GM18511 (cell line): ENCODE measurements around the gene LYSMD3.
"Not testable (repeated sequence)": the region's sequence is repeated elsewhere in the genome, so short reads cannot be mapped to it uniquely, and the experiment has no call there.

Experiments used
- ATAC-seq: cut with Tn5 transposase; IDR thresholded peaks from one replicate; pipeline ENCODE4 v1.9.1; 2021; ENCODE audit warnings: mild to moderate bottlenecking, moderate library complexity; ENCODE audit not compliant: unreplicated experiment

Gene LYSMD3

DNA sequence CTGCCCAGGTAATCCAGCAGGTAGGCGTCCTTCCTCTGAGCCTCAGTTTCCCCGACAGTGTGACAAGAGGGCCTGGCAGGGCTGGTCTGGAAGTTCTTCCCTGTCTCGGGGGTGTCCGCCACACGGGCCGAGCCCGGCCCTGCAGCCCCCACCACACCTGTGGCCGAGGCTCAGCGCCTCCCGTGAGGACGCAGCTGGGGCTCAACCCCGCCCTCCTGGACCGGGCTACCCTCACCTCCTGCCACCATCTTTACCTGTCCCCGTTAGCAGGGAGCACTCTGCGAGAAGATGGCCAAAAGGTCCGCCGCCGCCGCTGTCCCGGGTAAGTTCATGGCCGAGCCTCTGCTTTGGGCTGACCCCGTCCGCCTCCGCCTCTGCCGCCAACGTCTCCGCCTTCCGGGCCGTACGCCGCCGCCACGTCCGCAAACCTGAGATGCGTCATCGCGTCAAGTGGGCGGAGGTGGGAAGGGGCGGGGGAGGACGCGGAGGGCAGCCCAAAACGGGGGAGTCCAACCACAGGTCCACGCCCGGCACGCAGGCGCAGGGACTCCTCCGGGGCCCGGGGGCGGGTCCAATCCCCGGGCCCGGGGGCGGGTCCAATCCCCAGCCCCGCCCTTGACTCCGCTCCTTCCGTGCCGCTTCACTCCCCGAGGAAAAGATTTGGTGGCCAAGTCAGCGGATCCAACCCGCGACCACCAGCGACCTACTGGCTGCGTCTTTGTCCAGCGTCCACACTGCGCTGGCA, at the start of gene LYSMD3:
Gene LYSMD3, minus strand, starts transcription at position 391 of the 745 bp plus-strand sequence. CDS start 4,295 bp downstream, outside the sequence.
- ATAC-seq, result peak; percentile 90

GRCh38 chr5:90576566-90576965, 47.2 kb upstream of the LYSMD3 start:
- ATAC-seq, result not testable (repeated sequence)

DNA sequence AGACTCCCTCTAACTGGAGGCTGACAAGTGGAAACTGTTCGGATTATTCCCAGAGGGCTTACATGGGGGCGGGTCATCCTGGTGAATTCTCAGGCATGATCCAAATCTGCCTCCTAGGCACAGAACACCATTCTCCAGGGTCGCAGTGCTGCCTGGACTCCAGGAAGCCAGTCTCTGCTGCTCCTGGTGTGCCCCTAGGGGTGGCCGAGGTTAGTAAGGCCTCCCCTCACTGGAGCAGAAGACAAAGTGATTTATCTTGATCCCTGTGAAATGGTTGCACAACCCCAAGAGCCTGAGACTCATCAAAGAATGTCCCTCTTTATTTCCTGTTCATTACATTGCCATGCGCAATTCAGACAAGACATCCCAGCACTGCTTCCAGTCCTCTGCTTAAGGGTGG, 46.3 kb upstream of the LYSMD3 start:
- no peak for ATAC-seq

DNA sequence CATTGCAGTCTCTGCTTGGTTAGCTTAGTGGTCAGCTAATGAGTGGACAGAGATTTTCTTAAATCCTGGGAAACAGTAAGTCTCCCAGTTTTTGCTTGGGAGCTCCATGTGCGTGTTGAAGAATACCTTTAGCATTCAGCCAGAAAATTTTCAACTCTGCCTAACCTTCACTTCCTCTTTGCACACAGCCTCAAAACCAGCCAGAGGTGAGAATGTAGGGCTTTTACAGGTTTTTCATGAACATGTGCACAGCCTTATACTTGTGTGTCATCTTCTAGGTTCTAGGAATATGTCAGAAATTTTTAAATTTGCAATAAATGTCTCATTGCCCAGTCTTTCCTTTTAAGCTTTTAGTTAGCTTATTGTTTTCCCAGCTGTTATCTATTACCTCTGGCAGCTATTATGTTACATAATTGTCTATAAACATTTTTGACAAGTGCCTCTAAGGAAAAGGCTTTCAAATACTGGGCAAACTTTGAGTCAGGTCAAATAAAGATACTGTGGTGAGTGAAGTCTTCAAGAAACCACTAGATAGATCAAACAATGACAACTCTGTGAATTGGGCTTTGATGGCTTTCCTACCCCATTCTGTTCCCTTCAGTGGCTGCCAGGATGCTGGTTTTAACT, 41.9 kb upstream of the LYSMD3 start:
- ATAC-seq, result no peak

DNA sequence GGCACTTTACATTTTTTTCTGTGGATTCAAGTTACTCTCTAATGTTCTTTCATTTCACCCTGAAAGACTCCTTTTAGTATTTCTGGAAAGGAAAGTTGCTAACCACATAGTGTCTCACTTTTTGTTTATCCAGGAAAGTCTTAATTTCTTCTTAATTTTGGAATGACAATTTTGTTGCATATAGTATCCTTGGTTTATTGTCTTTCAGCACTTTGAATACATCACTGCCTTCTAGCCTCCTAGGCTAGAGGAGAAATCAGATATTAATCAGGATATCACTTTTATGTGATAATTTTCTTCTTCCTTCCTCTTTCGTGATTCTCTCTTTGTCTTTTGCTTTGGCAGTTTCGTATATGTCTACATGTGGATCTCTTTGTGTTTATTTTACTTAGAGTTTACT, 40.6 kb upstream of the LYSMD3 start:
- ATAC-seq, result no peak

- no peak for ATAC-seq
Observed at GRCh38 chr5:90569084-90569483, 39.7 kb upstream of the LYSMD3 start.

- ATAC-seq, result no peak
Observed at GRCh38 chr5:90565491-90565890, 36.1 kb upstream of the LYSMD3 start.

- ATAC-seq, result no peak
Observed at GRCh38 chr5:90563108-90563507, 33.7 kb upstream of the LYSMD3 start.

DNA sequence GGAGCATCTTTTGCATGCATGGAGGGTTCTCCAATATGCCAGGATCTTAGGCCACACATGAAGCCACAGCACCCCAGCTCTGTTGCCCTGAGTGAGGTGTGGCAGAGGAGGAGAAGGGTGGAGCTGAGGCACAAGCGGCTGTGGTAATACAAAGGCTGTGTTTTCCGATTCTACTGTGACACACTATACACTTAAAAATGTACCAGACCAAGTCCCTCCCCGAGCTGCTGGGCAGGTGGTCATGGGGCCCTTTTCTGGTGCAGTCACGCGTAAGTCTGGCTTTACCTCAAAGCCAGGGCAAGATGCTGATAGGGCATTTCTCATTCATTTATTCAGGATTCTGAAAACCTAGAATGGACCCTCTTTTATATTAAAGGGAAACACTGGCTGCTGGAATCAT, 33.0 kb upstream of the LYSMD3 start:
- ATAC-seq, result no peak

DNA sequence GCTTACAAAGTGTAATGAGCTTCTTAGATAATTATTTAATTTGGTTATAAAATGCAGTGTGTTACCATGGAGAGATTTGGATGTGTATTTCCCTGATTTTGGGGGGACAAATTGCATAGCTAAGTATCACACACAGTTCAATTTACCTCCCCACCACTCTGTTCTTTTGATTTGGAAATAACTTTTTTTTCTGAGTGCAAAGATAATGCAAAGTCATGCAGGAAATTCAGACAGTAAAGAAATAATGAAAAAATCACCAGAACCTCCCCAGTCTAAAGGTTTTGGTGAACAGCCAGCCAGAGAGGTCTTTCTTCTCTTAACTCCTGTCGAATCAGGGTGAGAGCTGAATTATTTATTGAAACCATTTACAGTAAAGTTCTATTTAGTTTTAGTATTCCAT, 32.4 kb upstream of the LYSMD3 start:
- no peak for ATAC-seq

DNA sequence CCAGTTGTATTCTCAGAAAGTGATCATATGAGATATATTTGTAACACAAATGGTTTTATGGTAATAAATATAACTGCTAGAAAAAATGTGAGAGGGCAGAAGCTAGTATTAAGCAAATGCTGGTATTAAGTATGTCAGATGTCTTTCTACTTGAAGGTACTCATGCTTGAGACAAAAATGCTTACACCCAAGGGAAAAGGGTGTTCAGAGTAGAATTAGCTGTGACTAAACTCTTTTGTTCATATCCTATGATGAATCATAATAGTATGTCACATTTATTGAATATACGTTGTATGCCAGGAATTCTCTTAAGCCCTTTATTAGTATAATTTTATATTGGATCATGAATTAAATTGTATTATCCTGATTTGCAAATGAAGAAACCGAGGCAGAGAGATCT, 31.4 kb upstream of the LYSMD3 start:
- ATAC-seq, result no peak

DNA sequence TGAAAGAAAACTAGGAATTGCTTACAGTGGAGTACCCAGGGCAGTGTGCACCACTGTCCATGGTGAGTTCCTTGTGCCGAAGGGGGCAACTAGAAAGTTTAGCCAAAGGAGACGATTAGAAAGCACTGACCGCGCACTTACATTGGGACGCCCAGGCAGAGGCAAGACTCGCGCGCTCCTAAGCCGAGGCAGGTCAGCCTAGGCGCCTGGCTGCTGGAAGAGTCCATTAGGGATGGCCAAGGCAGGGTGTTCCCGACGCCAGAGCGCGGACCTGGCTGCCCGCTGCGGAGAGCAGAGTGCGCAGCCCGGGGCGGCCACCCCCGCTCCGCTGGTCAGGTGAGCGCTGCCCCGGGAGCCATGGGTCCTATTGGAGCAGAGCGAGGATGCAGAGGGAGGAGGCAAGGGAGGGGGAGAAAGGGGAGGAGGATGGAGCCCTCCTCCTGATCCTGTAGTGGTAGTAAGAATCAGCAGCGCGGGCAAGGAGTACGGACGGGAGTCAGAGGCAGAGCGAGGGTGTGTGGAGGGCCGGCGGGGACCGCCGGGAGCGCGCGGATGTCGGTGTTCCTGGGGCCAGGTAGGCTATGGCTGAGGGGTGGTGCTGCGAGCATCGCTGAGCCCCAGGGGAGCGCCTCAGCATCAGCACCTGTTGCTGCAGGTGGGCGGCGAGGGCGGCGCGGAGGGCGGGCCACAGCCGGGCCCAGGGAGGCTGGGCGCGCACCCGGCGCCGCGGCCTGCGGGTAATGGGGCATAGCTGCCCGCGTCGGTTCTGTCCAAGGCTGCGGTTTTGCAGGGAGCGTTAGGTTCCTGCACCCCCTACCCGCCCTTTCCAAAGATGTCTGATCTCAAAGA, 29.2 kb upstream of the LYSMD3 start, which contains the start of gene ADGRV1:
Gene ADGRV1, plus strand, starts transcription at position 454 of the 849 bp plus-strand sequence. Its CDS starts 99 bp downstream, at position 553.
- ATAC-seq, result no peak

- ATAC-seq, result no peak
Observed at GRCh38 chr5:90557871-90558270, 28.5 kb upstream of the LYSMD3 start.

DNA sequence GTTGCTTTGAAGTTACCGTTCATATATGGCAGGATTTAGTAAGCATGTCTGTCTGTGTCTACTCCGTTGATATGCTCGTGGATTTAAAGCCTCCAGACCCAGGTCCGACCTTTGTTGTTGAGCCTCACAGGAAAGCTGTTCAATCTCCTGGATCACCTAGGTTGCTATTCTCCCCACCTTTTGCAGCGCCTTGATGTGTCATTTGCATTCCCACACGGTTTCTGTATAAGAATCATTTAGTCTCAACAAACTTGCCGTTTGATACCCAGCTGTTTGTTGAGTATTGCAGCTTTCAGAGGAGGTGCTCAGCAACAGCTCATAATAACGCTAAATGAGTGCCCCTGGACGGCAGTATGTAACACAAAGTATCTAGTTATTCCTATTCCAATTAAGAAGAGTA, 28.0 kb upstream of the LYSMD3 start:
- no peak for ATAC-seq

GRCh38 chr5:90555666-90556065, 26.3 kb upstream of the LYSMD3 start:
- no peak for ATAC-seq

GRCh38 chr5:90554358-90555006, 25.1 kb upstream of the LYSMD3 start:
- ATAC-seq, result no peak

DNA sequence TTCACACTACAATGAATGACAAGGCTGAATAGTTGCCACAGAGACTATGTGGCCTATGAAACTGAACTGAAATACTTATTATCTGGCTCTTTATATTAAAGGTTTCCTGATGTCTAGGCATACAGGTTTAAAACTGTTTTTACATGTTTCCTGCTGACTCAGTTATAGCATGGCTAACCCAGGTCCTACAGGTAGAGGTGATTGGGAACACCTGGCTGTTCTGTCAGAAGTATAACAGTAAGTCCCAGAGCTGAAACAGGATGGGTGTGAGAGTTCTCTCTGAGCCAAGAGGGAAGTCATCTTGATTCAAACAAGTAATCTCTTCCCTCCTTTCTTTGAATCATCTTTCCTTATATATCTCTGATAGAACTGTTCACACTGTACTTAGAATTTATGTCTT, 24.3 kb upstream of the LYSMD3 start:
- ATAC-seq, result no peak

GRCh38 chr5:90551376-90551775, 22.0 kb upstream of the LYSMD3 start:
- ATAC-seq, result no peak

DNA sequence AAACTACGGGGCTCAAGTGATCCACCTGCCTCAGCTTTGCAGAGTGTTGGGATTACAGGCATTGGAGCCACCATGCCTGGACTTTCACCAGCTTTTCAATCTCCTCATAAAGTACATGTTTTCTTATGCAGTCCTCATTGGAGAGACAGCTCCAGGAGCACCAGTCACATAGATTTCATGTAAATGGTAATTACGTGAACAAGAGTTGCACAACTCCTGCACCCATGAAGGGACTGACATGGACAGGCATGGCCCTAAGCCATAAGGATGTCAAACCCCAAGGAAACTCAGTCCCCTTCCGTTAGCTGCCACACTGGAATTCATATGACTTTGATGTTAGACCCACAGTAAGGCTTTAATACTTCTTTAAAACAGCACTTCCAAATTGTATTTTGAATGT, 21.6 kb upstream of the LYSMD3 start:
- no peak for ATAC-seq

DNA sequence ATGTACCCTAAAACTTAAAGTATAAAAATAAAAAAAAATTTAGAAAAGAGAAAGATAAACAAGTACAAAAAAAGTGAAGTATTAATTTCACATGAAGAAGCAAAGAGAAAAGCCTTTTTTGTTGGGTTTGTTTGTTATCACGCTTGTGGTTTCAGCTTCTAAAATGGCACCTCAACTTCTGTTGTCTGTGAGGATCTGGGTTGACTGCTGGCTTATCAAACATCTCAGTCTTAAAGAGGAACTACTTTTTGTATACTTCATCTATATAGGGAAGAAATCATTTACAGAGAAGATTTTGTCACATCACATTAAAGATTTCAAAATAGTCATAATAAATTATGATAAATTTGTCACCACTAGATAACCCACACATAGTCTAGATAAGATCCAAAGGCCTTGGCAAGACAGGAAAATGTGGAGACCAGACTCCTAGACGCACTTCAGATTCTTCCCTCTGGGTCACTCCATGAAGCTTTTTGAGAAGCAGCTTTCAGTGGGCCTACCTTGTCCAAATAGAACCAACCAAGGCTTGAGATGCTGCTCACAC, 20.4 kb upstream of the LYSMD3 start:
- ATAC-seq, result no peak

DNA sequence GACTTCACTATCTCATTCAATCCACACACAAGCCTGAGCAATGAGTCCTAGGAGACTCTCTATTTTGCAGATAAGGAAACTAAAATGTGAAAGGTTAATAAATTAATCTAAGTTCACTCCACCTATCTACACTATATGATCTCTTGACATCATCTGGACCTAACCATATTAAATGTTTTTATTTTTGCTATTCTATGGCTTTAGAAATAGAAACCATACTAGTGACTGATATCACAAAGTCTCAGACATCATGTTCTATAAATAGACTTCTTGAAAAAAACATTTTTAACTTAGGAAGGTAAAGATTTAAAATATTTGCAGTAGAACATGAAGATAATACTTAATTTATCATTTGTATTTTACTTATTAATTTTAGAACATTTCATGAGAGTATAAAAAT, 19.8 kb upstream of the LYSMD3 start:
- ATAC-seq, result no peak
